SK-N-MC (cell line): ENCODE measurements around the gene ABCA12.

ENCODE experiments used
- EZH2 ChIP-seq: fragments of 200-600 bp; sonication (generic); IDR thresholded peaks from one replicate; pipeline ENCODE4 v1.6.1; 2017; ENCODE audit warnings: antibody characterized with exemption
- POLR2AphosphoS5 ChIP-seq: IDR thresholded peaks from 2 replicates; pipeline ENCODE4 v1.6.1; 2012; ENCODE audit warnings: mild to moderate bottlenecking, low read depth, low read length, borderline replicate concordance

DNA sequence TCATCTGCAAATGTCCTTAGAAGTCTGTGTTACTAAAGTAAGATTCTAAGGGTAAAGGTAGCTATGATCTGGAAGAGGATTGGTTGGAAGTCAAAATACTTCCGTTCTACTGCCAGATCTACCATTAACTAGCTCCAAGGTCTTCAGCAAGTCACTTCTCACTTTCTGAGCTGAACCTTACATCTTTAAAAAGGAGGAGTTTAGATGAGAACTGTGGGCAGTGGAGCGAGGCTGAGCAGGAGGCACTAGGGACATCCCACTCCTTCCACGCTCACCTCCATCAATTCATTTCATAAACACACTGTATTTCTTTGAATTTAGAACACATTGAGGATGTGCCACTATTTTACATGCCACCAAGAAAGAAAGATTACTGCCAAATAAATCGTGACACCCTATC is 143.0 kb downstream of the ABCA12 start:
- TF ChIP-seq POLR2AphosphoS5 (no peak), EZH2 (no peak)
